Pancreas (tissue), 10 donors: Measurements from ENCODE around the gene HIBCH. TPM values are rescaled to one million over a fixed set of nuclear protein-coding genes. Genes with fewer than 3 reads are reported as not detected.
"Not testable (repeated sequence)": the region's sequence is repeated elsewhere in the genome, so short reads cannot be mapped to it uniquely, and the experiment has no call there.

ENCODE experiments used
- ATAC-seq, 4 donors: fragments of 200-7000 bp; cut with Tn5 transposase; one replicate each; pipeline versions ENCODE4 v1.8.0 to v1.9.1; 2020; ENCODE audit warnings: mild to moderate bottlenecking in 4 of 4, moderate library complexity in 4 of 4
- DNase-seq, 6 donors: peaks; one replicate each; pipeline ENCODE4 v3.0.0-alpha.2; 2020
- FAIRE-seq: peaks from 2 replicates; lab custom pipeline; 2012; peaks lifted over from hg19 to GRCh38; lab: Jason Lieb, UNC
- H3K27ac ChIP-seq, 4 donors: fragments of 200-600 bp; sonication (generic); 1 replicate in 3 of 4; 2 replicates in 1 of 4; pipeline versions ENCODE4 v1.5.0 to v1.8.0; 2020
- H3K27me3 ChIP-seq, 4 donors: fragments of 200-600 bp; one replicate each; pipeline ENCODE4 v1.8.0; 2021
- H3K36me3 ChIP-seq, 3 donors: fragments of 200-600 bp; sonication (generic) in 1 of 3; one replicate each; pipeline versions ENCODE4 v1.5.0 to v1.8.0; 2020 to 2021
- H3K4me1 ChIP-seq, 3 donors: fragments of 200-600 bp; one replicate each; pipeline ENCODE4 v1.8.0; 2021
- H3K4me3 ChIP-seq, 4 donors: fragments of 200-600 bp; sonication (generic) in 2 of 4; one replicate each; pipeline versions ENCODE4 v1.5.0 to v1.8.0; 2020 to 2021
- H3K9me3 ChIP-seq, 4 donors: fragments of 200-600 bp; one replicate each; pipeline ENCODE4 v1.8.0; 2021
- CTCF ChIP-seq, 4 donors: fragments of 200-600 bp; sonication (generic) in 3 of 4; IDR thresholded peaks; one replicate each; pipeline versions ENCODE4 v1.5.0 to v1.8.0; 2021; ENCODE audit warnings: antibody characterized with exemption in 4 of 4
- WGBS, 2 donors: extraction: QIAGEN DNeasy Blood & Tissue Kit; methylation state at CpG; one replicate each; pipeline ENCODE4 v1.1.7; 2013; 5-methylcytosine and 5-hydroxymethylcytosine counted together
- intact Hi-C, 3 donors: fragments of 100-400 bp; cut with DNase I; formaldehyde crosslinking; loops; one replicate each; pipeline versions ENCODE4 v1.11.1 to v1.14.2; 2022
- polyA plus RNA-seq, 2 donors: library from polyadenylated mRNA; stranded (reverse); fragments of 200-250 nt; gene quantifications; one replicate each; pipeline ENCODE4 v1.2.3, GENCODE V29; 2013
- total RNA-seq, 6 donors: library from RNA; stranded (reverse); fragmentation: NEBNext Ultra II Directional in 4 of 6; extraction: Animal tissue kit (Norgen Biotek cat#: 25700) in 4 of 6; gene quantifications; one replicate each; pipeline versions ENCODE4 v1.2.1 to v1.2.4, GENCODE V29; 2021 to 2023
- donor health status: healthy with polysubstance abuse.
- donor health status: DM: no; HTN: no; CAD: no; lungs with moderate emphysema.
- donor health status: DM: no; HTN: no; CAD: no.
- donor health status: control.
- donor health status: control.
- donor health status: Bipolar disorder and iron deficiency.
- donor health status: DM: yes; HTN: yes; CAD: no.
- donor health status: DM: no; HTN: no; CAD: no.
- donor health status: DM: no; HTN: no; CAD: no.
- donor health status: DM: yes; HTN: yes; CAD: no.

The HIBCH gene
- total and polyA plus RNA-seq, 8 donors: 7.6 to 29.3 (median 21.1) TPM

GRCh38 chr2:190235551-190236075 lies 84.0 kb downstream of the HIBCH start:
- H3K4me1 ChIP-seq: no peaks in the 10 kb centered on the region
- 75 to 85% methylated on average over 2 of the region's 2 CpGs for WGBS, 2 donors
- no peak overlapping the region for H3K4me3 ChIP-seq
- TF ChIP-seq CTCF (IDR thresholded peaks at IDR 0.05): no peak
- peaks cover 0 to 3% (median 0%) of the 10 kb centered on the region in 3 donors for H3K36me3 ChIP-seq
- no peak for ATAC-seq
- intact Hi-C loops: no loop called here
- H3K27me3 ChIP-seq: no peaks in the 10 kb centered on the region
- no peaks in the 10 kb centered on the region for H3K9me3 ChIP-seq
- FAIRE-seq: no peak
- H3K27ac ChIP-seq: no peak overlapping the region
- DNase-seq: no peak

GRCh38 chr2:190235101-190235500 lies 84.5 kb downstream of the HIBCH start:
- ATAC-seq (no peak), FAIRE-seq (no peak), DNase-seq (no peak)
- no peak for TF ChIP-seq CTCF (IDR thresholded peaks at IDR 0.05)
- Histone ChIP-seq H3K27ac (no peak overlapping the region), H3K9me3 (no peaks in the 10 kb centered on the region), H3K36me3 (peaks cover 0 to 3% (median 0%) of the 10 kb centered on the region in 3 donors), H3K4me3 (no peak overlapping the region), H3K27me3 (no peaks in the 10 kb centered on the region), H3K4me1 (no peaks in the 10 kb centered on the region)
- WGBS, 2 donors: 92 to 95% methylated on average over 4 of the region's 4 CpGs
- intact Hi-C loops: no loop called here

GRCh38 chr2:190223989-190224388 lies 95.6 kb downstream of the HIBCH start:
- FAIRE-seq, H3K27me3 ChIP-seq, H3K27ac ChIP-seq, ATAC-seq, H3K4me1 ChIP-seq, DNase-seq, H3K4me3 ChIP-seq, H3K9me3 ChIP-seq, intact Hi-C loops: not testable (repeated sequence)
- 90 to 94% methylated on average over 12 of the region's 12 CpGs for WGBS, 2 donors
- H3K36me3 ChIP-seq: peaks cover 0 to 12% (median 0%) of the 10 kb centered on the region in 3 donors

- intact Hi-C loops, H3K9me3 ChIP-seq, ATAC-seq, H3K36me3 ChIP-seq, FAIRE-seq, H3K27me3 ChIP-seq, H3K27ac ChIP-seq, DNase-seq, H3K4me3 ChIP-seq, H3K4me1 ChIP-seq: not testable (repeated sequence)
- WGBS, 2 donors: 97 to 100% methylated on average over 2 of the region's 2 CpGs
Measured at GRCh38 chr2:190222745-190223144, 96.9 kb downstream of the HIBCH start.

- Histone ChIP-seq H3K4me3 (no peak overlapping the region), H3K4me1 (no peaks in the 10 kb centered on the region), H3K27ac (no peak overlapping the region), H3K27me3 (no peaks in the 10 kb centered on the region), H3K9me3 (no peaks in the 10 kb centered on the region), H3K36me3 (peaks cover 0 to 6% (median 0%) of the 10 kb centered on the region in 3 donors)
- ATAC-seq (no peak), DNase-seq (no peak), FAIRE-seq (no peak)
- intact Hi-C loops: no loop called here
- TF ChIP-seq CTCF (IDR thresholded peaks at IDR 0.05): no peak
- 91 to 96% methylated on average over 7 of the region's 7 CpGs for WGBS, 2 donors
Measured at GRCh38 chr2:190221429-190221828, 98.2 kb downstream of the HIBCH start.

GRCh38 chr2:190219186-190219585 lies 100.4 kb downstream of the HIBCH start:
- Histone ChIP-seq H3K4me3 (no peak overlapping the region), H3K27ac (no peak overlapping the region), H3K9me3 (no peaks in the 10 kb centered on the region), H3K4me1 (no peaks in the 10 kb centered on the region), H3K27me3 (no peaks in the 10 kb centered on the region), H3K36me3 (peaks cover 0 to 6% (median 0%) of the 10 kb centered on the region in 3 donors)
- no peak for TF ChIP-seq CTCF (IDR thresholded peaks at IDR 0.05)
- no peak for FAIRE-seq
- DNase-seq: no peak
- 89 to 95% methylated on average over 5 of the region's 5 CpGs for WGBS, 2 donors
- intact Hi-C loops: no loop called here
- no peak for ATAC-seq
